ENCODE measurements around the gene AIG1. TPM values are rescaled to one million over a fixed set of nuclear protein-coding genes. Genes with fewer than 3 reads are reported as not detected.

AIG1 gene
- total and polyA plus RNA-seq, 2 of the 13 experiments (the other 11 are each of a cell fraction or from before 2014, with no cell fraction given), result 115 to 197 TPM

- TF ChIP-seq, protein P1, sequence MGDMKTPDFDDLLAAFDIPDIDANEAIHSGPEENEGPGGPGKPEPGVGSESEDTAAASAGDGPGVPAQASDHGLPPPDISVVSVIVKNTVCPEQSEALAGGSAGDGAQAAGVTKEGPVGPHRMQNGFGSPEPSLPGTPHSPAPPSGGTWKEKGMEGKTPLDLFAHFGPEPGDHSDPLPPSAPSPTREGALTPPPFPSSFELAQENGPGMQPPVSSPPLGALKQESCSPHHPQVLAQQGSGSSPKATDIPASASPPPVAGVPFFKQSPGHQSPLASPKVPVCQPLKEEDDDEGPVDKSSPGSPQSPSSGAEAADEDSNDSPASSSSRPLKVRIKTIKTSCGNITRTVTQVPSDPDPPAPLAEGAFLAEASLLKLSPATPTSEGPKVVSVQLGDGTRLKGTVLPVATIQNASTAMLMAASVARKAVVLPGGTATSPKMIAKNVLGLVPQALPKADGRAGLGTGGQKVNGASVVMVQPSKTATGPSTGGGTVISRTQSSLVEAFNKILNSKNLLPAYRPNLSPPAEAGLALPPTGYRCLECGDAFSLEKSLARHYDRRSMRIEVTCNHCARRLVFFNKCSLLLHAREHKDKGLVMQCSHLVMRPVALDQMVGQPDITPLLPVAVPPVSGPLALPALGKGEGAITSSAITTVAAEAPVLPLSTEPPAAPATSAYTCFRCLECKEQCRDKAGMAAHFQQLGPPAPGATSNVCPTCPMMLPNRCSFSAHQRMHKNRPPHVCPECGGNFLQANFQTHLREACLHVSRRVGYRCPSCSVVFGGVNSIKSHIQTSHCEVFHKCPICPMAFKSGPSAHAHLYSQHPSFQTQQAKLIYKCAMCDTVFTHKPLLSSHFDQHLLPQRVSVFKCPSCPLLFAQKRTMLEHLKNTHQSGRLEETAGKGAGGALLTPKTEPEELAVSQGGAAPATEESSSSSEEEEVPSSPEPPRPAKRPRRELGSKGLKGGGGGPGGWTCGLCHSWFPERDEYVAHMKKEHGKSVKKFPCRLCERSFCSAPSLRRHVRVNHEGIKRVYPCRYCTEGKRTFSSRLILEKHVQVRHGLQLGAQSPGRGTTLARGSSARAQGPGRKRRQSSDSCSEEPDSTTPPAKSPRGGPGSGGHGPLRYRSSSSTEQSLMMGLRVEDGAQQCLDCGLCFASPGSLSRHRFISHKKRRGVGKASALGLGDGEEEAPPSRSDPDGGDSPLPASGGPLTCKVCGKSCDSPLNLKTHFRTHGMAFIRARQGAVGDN (CRISPR knock-in tag; IDR thresholded peaks at IDR 0.05), result no peak
- no peak for TF ChIP-seq ZNF263 (CRISPR knock-in tag; IDR thresholded peaks at IDR 0.05)
- no peak for TF ChIP-seq CBX5 (CRISPR knock-in tag; IDR thresholded peaks at IDR 0.05; ENCODE audit: borderline replicate concordance)
- no peak for TF ChIP-seq ZNF20 (CRISPR knock-in tag; IDR thresholded peaks at IDR 0.05)
- no peak for TF ChIP-seq SRSF9 (IDR thresholded peaks at IDR 0.05; ENCODE audit: borderline replicate concordance, insufficient read depth, low read depth, low read length, poor library complexity, severe bottlenecking)
- TF ChIP-seq ZBTB44 (CRISPR knock-in tag; IDR thresholded peaks at IDR 0.05), result no peak
- TF ChIP-seq JUND (CRISPR knock-in tag; IDR thresholded peaks at IDR 0.05), result no peak
Measured at GRCh38 chr6:143159001-143159400, 98.3 kb downstream of the AIG1 start (continued).

- no peaks in the 10 kb centered on the region for H3K79me2 ChIP-seq (ENCODE audit: insufficient read depth, low read length)
- BruUV-seq (replicated peaks), result no TSS peak
- no peaks in the 10 kb centered on the region for H3K27me3 ChIP-seq (ENCODE audit: control insufficient read depth in 1 of 2, insufficient read depth in 2 of 2, low read length in 2 of 2)
- no peak overlapping the region for H2AFZ ChIP-seq (ENCODE audit: low read length)
- no peak overlapping the region for H3K4me2 ChIP-seq (ENCODE audit: low read depth, low read length)
- DNase-seq (ENCODE audit: low spot score) (peak; percentile 9), ATAC-seq (no peak), FAIRE-seq (no peak)
- peaks cover 0 to 8% of the 10 kb centered on the region in 2 experiments; a peak in 3 of 5 replicates for H3K36me3 ChIP-seq (replicated peaks in 1 of 2; ENCODE audit: control insufficient read depth in 1 of 2, insufficient read depth in 2 of 2, low read length in 2 of 2)
- H3K4me3 ChIP-seq (replicated peaks in 1 of 3; ENCODE audit: insufficient read depth in 1 of 3, low read depth in 2 of 3, low read length in 3 of 3), result no peak overlapping the region
- 70% methylated on average over 1 of the region's 1 CpG for WGBS (ENCODE audit: low lambda C conversion rate)
- no peaks in the 10 kb centered on the region for H4K20me1 ChIP-seq (ENCODE audit: insufficient read depth, low read length)
- H3K9me3 ChIP-seq (ENCODE audit: low read length), result no peaks in the 10 kb centered on the region
- POLR2A ChIA-PET, result no interaction called here
- H3K9ac ChIP-seq (ENCODE audit: insufficient read depth, low read depth, low read length), result no peak overlapping the region
- no peak overlapping the region for H3K27ac ChIP-seq (ENCODE audit: extremely low read length, insufficient read depth, low read length)
- CTCF ChIA-PET (ENCODE audit: low intra/inter-chr PET ratio, low total read pairs), result no interaction called here
- in situ Hi-C loops (cut with HindIII; ENCODE audit: extremely low pct_ligation_motif_present, low pct_unique_long_range_greater_than_20kb), result no loop called here
- H3K4me1 ChIP-seq (ENCODE audit: insufficient read depth, low read length), result peaks cover 10% of the 10 kb centered on the region; the same call in 1 of the 2 replicates
- intact Hi-C loops (cut with micrococcal nuclease; ENCODE audit: unreplicated experiment), result no loop called here
- no peak for TF ChIP-seq PREB (CRISPR knock-in tag; IDR thresholded peaks at IDR 0.05)
- TF ChIP-seq ZNF234 (CRISPR knock-in tag; conservative IDR thresholded peaks at IDR 0.05), result no peak
- no peak for TF ChIP-seq ATRX (CRISPR knock-in tag; IDR thresholded peaks at IDR 0.05; ENCODE audit: borderline replicate concordance)
- no peak for TF ChIP-seq SNAPC5 (CRISPR knock-in tag; IDR thresholded peaks at IDR 0.05; ENCODE audit: borderline replicate concordance)
- TF ChIP-seq, protein P2, sequence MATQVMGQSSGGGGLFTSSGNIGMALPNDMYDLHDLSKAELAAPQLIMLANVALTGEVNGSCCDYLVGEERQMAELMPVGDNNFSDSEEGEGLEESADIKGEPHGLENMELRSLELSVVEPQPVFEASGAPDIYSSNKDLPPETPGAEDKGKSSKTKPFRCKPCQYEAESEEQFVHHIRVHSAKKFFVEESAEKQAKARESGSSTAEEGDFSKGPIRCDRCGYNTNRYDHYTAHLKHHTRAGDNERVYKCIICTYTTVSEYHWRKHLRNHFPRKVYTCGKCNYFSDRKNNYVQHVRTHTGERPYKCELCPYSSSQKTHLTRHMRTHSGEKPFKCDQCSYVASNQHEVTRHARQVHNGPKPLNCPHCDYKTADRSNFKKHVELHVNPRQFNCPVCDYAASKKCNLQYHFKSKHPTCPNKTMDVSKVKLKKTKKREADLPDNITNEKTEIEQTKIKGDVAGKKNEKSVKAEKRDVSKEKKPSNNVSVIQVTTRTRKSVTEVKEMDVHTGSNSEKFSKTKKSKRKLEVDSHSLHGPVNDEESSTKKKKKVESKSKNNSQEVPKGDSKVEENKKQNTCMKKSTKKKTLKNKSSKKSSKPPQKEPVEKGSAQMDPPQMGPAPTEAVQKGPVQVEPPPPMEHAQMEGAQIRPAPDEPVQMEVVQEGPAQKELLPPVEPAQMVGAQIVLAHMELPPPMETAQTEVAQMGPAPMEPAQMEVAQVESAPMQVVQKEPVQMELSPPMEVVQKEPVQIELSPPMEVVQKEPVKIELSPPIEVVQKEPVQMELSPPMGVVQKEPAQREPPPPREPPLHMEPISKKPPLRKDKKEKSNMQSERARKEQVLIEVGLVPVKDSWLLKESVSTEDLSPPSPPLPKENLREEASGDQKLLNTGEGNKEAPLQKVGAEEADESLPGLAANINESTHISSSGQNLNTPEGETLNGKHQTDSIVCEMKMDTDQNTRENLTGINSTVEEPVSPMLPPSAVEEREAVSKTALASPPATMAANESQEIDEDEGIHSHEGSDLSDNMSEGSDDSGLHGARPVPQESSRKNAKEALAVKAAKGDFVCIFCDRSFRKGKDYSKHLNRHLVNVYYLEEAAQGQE (IDR thresholded peaks at IDR 0.05; ENCODE audit: borderline replicate concordance in 1 of 2, low read depth in 1 of 2, low read length in 2 of 2), result no peak
Measured at GRCh38 chr6:143160015-143160414, 99.3 kb downstream of the AIG1 start.

Measured in HepG2 (cell line).